ENCODE data around the gene ARHGAP29.

DNA sequence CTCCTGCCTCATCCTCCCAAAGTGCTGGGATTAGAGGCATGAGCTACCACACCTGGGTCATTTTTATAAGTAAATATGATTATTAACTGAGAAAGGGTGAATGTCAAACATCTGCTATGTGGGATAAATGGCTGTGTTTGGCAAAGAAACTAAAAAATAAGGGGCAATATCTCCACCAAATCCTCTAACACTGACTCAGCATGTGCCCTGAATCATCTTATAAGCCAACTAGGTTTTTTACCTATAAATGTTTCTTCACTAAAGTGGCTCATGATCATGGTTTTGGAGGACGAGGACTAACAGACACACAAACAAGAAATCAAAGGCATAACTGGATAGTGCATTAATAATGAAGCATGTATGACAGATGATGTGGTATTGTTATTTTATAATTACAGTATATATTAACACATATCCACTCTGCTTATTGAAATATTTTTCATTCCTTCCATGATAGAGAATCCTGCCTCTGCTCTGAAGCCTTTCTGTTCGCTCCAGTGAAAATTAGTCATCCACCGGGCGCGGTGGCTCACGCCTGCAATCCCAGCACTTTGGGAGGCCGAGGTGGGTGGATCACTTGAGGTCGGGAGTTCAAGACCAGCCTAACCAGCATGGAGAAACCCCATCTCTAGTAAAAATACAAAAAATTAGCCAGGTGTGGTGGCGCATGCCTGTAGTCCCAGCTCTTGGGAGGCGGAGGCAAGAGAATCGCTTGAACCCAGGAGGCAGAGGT, 11.7 kb upstream of the ARHGAP29 start:
- TF ChIP-seq EP300 (IDR thresholded peaks at IDR 0.05) = no peak
- TF ChIP-seq, protein P1, sequence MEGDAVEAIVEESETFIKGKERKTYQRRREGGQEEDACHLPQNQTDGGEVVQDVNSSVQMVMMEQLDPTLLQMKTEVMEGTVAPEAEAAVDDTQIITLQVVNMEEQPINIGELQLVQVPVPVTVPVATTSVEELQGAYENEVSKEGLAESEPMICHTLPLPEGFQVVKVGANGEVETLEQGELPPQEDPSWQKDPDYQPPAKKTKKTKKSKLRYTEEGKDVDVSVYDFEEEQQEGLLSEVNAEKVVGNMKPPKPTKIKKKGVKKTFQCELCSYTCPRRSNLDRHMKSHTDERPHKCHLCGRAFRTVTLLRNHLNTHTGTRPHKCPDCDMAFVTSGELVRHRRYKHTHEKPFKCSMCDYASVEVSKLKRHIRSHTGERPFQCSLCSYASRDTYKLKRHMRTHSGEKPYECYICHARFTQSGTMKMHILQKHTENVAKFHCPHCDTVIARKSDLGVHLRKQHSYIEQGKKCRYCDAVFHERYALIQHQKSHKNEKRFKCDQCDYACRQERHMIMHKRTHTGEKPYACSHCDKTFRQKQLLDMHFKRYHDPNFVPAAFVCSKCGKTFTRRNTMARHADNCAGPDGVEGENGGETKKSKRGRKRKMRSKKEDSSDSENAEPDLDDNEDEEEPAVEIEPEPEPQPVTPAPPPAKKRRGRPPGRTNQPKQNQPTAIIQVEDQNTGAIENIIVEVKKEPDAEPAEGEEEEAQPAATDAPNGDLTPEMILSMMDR (IDR thresholded peaks at IDR 0.05) = no peak

Data from sigmoid colon (tissue), 4 donors.